ENCODE data around the gene VSIG2. TPM values are rescaled to one million over a fixed set of nuclear protein-coding genes. Genes with fewer than 3 reads are reported as not detected.

The VSIG2 gene
- total RNA-seq, 4 donors from 2014 or later: 1.9 to 2.2 TPM; not detected in 2

DNA sequence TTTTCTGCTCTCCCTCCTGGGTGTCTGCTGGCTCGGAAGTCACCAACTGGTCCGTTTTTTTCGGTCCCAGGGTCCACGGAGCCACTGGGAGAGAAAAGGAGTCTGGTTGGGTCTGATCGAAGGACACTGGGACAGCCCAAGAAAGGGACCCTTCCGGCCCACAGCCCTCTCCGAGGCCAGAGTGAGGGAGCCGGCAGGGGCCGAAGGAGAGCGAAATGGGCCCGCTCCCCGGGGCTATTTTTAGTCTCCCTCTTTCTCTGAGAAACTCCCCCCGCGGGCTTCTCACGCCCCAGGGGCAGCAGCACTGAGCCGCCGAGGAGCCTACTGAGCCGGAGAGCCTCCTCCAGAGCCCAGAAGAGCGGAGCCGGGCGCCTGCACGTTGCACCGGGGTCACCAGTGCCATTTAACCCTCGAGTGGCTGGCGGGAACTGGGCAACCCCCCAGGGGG, 8.2 kb upstream of the VSIG2 start:
- Histone ChIP-seq H3K4me1 (peaks cover 0 to 26% of the 10 kb centered on the region in 2 donors), H3K36me3 (no peaks in the 10 kb centered on the region), H3K27me3 (peaks cover 23% of the 10 kb centered on the region in 2 donors), H3K27ac (peak overlapping the region; percentile 84 to 87), H3K9me3 (no peaks in the 10 kb centered on the region), H3K4me3 (peak overlapping the region; percentile 24 to 54)
- no peak for DNase-seq
- no peak for TF ChIP-seq CTCF (IDR thresholded peaks at IDR 0.05)
- no peak for TF ChIP-seq POLR2A (IDR thresholded peaks at IDR 0.05)
- intact Hi-C loops (cut with DNase I; ENCODE audit: low total_unique reads): no loop called here

GRCh38 chr11:124759266-124760204, 7.5 kb upstream of the VSIG2 start:
- intact Hi-C loops (cut with DNase I; ENCODE audit: low total_unique reads): no loop called here
- DNase-seq: peak in 1 of 2 donors; percentile 71
- peak overlapping the region; percentile 84 to 87 for H3K27ac ChIP-seq
- TF ChIP-seq CTCF (IDR thresholded peaks at IDR 0.05) (no peak), POLR2A (IDR thresholded peaks at IDR 0.05) (no peak)
- H3K36me3 ChIP-seq: no peaks in the 10 kb centered on the region
- H3K27me3 ChIP-seq: peaks cover 23% of the 10 kb centered on the region in 2 donors
- H3K4me1 ChIP-seq: peaks cover 0 to 26% of the 10 kb centered on the region in 2 donors
- no peaks in the 10 kb centered on the region for H3K9me3 ChIP-seq
- H3K4me3 ChIP-seq: peak overlapping the region; percentile 24 to 54

GRCh38 chr11:124758355-124759265, 6.6 kb upstream of the VSIG2 start:
- TF ChIP-seq CTCF (IDR thresholded peaks at IDR 0.05) (peak; percentile 49 to 61 (median 58)), POLR2A (IDR thresholded peaks at IDR 0.05) (no peak)
- Histone ChIP-seq H3K4me3 (peak overlapping the region in 1 of 2 donors; percentile 12), H3K4me1 (peaks cover 0 to 26% of the 10 kb centered on the region in 2 donors), H3K9me3 (no peaks in the 10 kb centered on the region), H3K36me3 (no peaks in the 10 kb centered on the region), H3K27me3 (peaks cover 23% of the 10 kb centered on the region in 2 donors), H3K27ac (peak overlapping the region; percentile 84 to 87)
- DNase-seq: peak in 1 of 2 donors; percentile 53
- intact Hi-C loops (cut with DNase I; ENCODE audit: low total_unique reads): no loop called here

DNA sequence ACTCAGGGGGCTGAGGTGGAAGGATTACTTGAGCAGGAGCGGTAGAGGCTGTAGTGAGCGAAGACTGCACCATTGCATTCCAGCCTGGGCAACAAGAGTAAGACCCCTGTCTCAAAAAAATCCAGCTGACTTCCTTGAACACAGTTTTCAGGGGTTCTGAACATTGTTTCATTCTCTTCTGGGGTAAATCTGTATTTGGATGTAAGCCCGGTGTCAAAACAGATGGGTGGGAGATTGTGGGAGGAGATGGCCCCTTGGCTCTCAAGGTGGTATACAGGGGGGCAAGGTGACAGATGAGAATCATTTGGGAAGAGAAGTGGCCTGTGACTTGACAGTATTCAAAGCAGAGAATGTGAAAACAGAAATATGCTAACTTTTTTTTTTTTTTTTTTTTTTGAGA, 5.3 kb upstream of the VSIG2 start:
- Histone ChIP-seq H3K4me3 (no peak overlapping the region), H3K36me3 (no peaks in the 10 kb centered on the region), H3K27me3 (peaks cover 16 to 23% of the 10 kb centered on the region in 2 donors), H3K27ac (no peak overlapping the region), H3K9me3 (no peaks in the 10 kb centered on the region), H3K4me1 (peaks cover 0 to 18% of the 10 kb centered on the region in 2 donors)
- intact Hi-C loops (cut with DNase I; ENCODE audit: low total_unique reads): no loop called here
- no peak for DNase-seq
- TF ChIP-seq CTCF (IDR thresholded peaks at IDR 0.05) (no peak), POLR2A (IDR thresholded peaks at IDR 0.05) (no peak)

All from uterus (tissue), 4 donors.